Measurements from ENCODE around the gene FRG2.
"Not testable (repeated sequence)": the region's sequence is repeated elsewhere in the genome, so short reads cannot be mapped to it uniquely, and the experiment has no call there.

GRCh38 chr4:190049378-190050239, 22.6 kb upstream of the FRG2 start:
- TF ChIP-seq EZH2phosphoT487 (IDR thresholded peaks at IDR 0.05; ENCODE audit: borderline replicate concordance); EZH2 (IDR thresholded peaks at IDR 0.05); CTCF (IDR thresholded peaks at IDR 0.05 in 2 of 3, conservative IDR thresholded peaks at IDR 0.05 in 1 of 3; ENCODE audit: borderline replicate concordance in 1 of 3, insufficient read depth in 1 of 3, low read depth in 2 of 3, low read length in 2 of 3); YY1 (IDR thresholded peaks at IDR 0.05; ENCODE audit: extremely low read depth, insufficient replicate concordance, low read depth, low read length); POLR2A (IDR thresholded peaks at IDR 0.05; ENCODE audit: borderline replicate concordance, extremely low read depth, insufficient read depth, insufficient read length); CEBPB (IDR thresholded peaks at IDR 0.05; ENCODE audit: low read depth); POLR2AphosphoS5 (IDR thresholded peaks at IDR 0.05; ENCODE audit: low read depth, low read length); MAX (IDR thresholded peaks at IDR 0.05); REST (IDR thresholded peaks at IDR 0.05; ENCODE audit: low read depth); SRF (IDR thresholded peaks at IDR 0.05; ENCODE audit: low read depth); FOSL1 (IDR thresholded peaks at IDR 0.05; ENCODE audit: low read depth); ATF3 (IDR thresholded peaks at IDR 0.05): not testable (repeated sequence)
